H9 (cell line): ENCODE data around the gene BICRAL. TPM values are rescaled to one million over a fixed set of nuclear protein-coding genes. Genes with fewer than 3 reads are reported as not detected.
"Not testable (repeated sequence)": the region's sequence is repeated elsewhere in the genome, so short reads cannot be mapped to it uniquely, and the experiment has no call there.

ENCODE experiments used
- DNase-seq: peaks from one replicate; pipeline ENCODE4 v3.0.0-alpha.2; 2017
- H2AFZ ChIP-seq: one replicate; pipeline ENCODE4 v1.6.1; 2013; ENCODE audit warnings: mild to moderate bottlenecking, low read length, control low read depth, moderate library complexity
- H2AK5ac ChIP-seq: 2 replicates; pipeline ENCODE4 v1.6.1; 2013; ENCODE audit warnings: low read length, control low read depth, mixed read lengths; ENCODE audit not compliant: insufficient read length
- H2BK120ac ChIP-seq: one replicate; pipeline ENCODE4 v1.6.1; 2013; ENCODE audit warnings: low read depth, mild to moderate bottlenecking, low read length, control low read depth, inconsistent platforms; ENCODE audit not compliant: poor library complexity, severe bottlenecking
- H2BK12ac ChIP-seq: 2 replicates; pipeline ENCODE4 v1.6.1; 2013; ENCODE audit warnings: low read length, control low read depth, mixed read lengths, low read depth; ENCODE audit not compliant: insufficient read length
- H2BK15ac ChIP-seq: 2 replicates; pipeline ENCODE4 v1.6.1; 2013; ENCODE audit warnings: low read depth, low read length, control low read depth
- H2BK20ac ChIP-seq: one replicate; pipeline ENCODE4 v1.6.1; 2013; ENCODE audit warnings: low read depth, mild to moderate bottlenecking, low read length, control low read depth, inconsistent platforms; ENCODE audit not compliant: poor library complexity, severe bottlenecking
- H2BK5ac ChIP-seq: 2 replicates; pipeline ENCODE4 v1.6.1; 2013; ENCODE audit warnings: low read length, control low read depth, mixed read lengths; ENCODE audit not compliant: insufficient read length
- H3K14ac ChIP-seq: 2 replicates; pipeline ENCODE4 v1.6.1; 2013; ENCODE audit warnings: low read length, control low read depth; ENCODE audit not compliant: insufficient read depth
- H3K18ac ChIP-seq: 2 replicates; pipeline ENCODE4 v1.6.1; 2013; ENCODE audit warnings: low read depth, mild to moderate bottlenecking, mixed read lengths, low read length, control low read depth; ENCODE audit not compliant: insufficient read length
- H3K23ac ChIP-seq: 2 replicates; pipeline ENCODE4 v1.6.1; 2013; ENCODE audit warnings: low read length, control low read depth, mixed read lengths, low read depth; ENCODE audit not compliant: insufficient read length
- H3K23me2 ChIP-seq: 2 replicates; pipeline ENCODE4 v1.6.1; 2013; ENCODE audit warnings: low read depth, mild to moderate bottlenecking, mixed read lengths, low read length, control low read depth; ENCODE audit not compliant: insufficient read length, poor library complexity, severe bottlenecking
- H3K27ac ChIP-seq: 2 replicates; pipeline ENCODE4 v1.5.1; 2013; ENCODE audit warnings: low read length, control low read depth, mixed read lengths, low read depth; ENCODE audit not compliant: insufficient read length
- H3K27me3 ChIP-seq: 2 replicates; pipeline ENCODE4 v1.6.1; 2013; ENCODE audit warnings: low read length, control low read depth, inconsistent platforms; ENCODE audit not compliant: insufficient read depth
- H3K4ac ChIP-seq: 2 replicates; pipeline ENCODE4 v1.6.1; 2013; ENCODE audit warnings: low read depth, mild to moderate bottlenecking, control low read depth, inconsistent platforms, low read length, moderate library complexity
- H3K4me1 ChIP-seq: 2 replicates; pipeline ENCODE4 v1.6.1; 2013; ENCODE audit warnings: low read length, control low read depth, inconsistent platforms; ENCODE audit not compliant: insufficient read depth
- H3K4me2 ChIP-seq: 2 replicates; pipeline ENCODE4 v1.6.1; 2013; ENCODE audit warnings: low read length, control low read depth, mixed read lengths; ENCODE audit not compliant: insufficient read length, insufficient read depth
- H3K56ac ChIP-seq: 2 replicates; pipeline ENCODE4 v1.6.1; 2013; ENCODE audit warnings: low read depth, mild to moderate bottlenecking, mixed read lengths, low read length, control low read depth; ENCODE audit not compliant: insufficient read length
- H3K79me1 ChIP-seq: 2 replicates; pipeline ENCODE4 v1.6.1; 2013; ENCODE audit warnings: low read depth, mild to moderate bottlenecking, moderate library complexity, low read length, control low read depth, inconsistent platforms; ENCODE audit not compliant: insufficient read depth, poor library complexity, severe bottlenecking
- H3K79me2 ChIP-seq: 2 replicates; pipeline ENCODE4 v1.6.1; 2013; ENCODE audit warnings: low read length, control low read depth, inconsistent platforms; ENCODE audit not compliant: insufficient read depth
- H3K9ac ChIP-seq: 2 replicates; pipeline ENCODE4 v1.6.1; 2013; ENCODE audit warnings: low read length, control low read depth, mixed read lengths; ENCODE audit not compliant: insufficient read length; ENCODE audit errors: extremely low read depth
- H3K9me3 ChIP-seq: one replicate; pipeline ENCODE4 v1.6.1; 2013; ENCODE audit warnings: low read depth, low read length, inconsistent platforms; ENCODE audit not compliant: control insufficient read depth
- H3T11ph ChIP-seq: one replicate; pipeline ENCODE4 v1.6.1; 2013; ENCODE audit warnings: mild to moderate bottlenecking, low read length, control low read depth, inconsistent platforms
- H4K20me1 ChIP-seq: one replicate; pipeline ENCODE4 v1.6.1; 2013; ENCODE audit not compliant: control insufficient read depth, insufficient read length, insufficient read depth
- H4K5ac ChIP-seq: 2 replicates; pipeline ENCODE4 v1.6.1; 2013; ENCODE audit warnings: low read depth, mild to moderate bottlenecking, mixed read lengths, low read length, control low read depth; ENCODE audit not compliant: insufficient read length
- H4K8ac ChIP-seq: replicated peaks from 2 replicates; pipeline ENCODE4 v1.6.1; 2013; ENCODE audit warnings: low read length, control low read depth, mixed read lengths, low read depth; ENCODE audit not compliant: insufficient read length
- H4K91ac ChIP-seq: 2 replicates; pipeline ENCODE4 v1.6.1; 2013; ENCODE audit warnings: low read depth, mild to moderate bottlenecking, moderate library complexity, mixed read lengths, low read length, control low read depth; ENCODE audit not compliant: insufficient read length
- H3K27ac Mint-ChIP-seq, 3 experiments: 2 replicates in 2 of 3; 3 replicates in 1 of 3; pipeline ENCODE4 v1.8.0; 2020 to 2021; ENCODE audit warnings: mixed read lengths in 3 of 3, mild to moderate bottlenecking in 1 of 3, moderate library complexity in 1 of 3
- H3K27me3 Mint-ChIP-seq: 2 replicates; pipeline ENCODE4 v1.8.0; 2021; ENCODE audit warnings: low read depth, mild to moderate bottlenecking, moderate library complexity, mixed read lengths
- H3K36me3 Mint-ChIP-seq, 3 experiments: 2 replicates in 2 of 3; 3 replicates in 1 of 3; pipeline ENCODE4 v1.8.0; 2020 to 2021; ENCODE audit warnings: low read depth in 3 of 3, mixed read lengths in 3 of 3; ENCODE audit not compliant: insufficient read depth in 1 of 3
- H3K4me1 Mint-ChIP-seq, 2 experiments: 2 replicates each; pipeline ENCODE4 v1.8.0; 2020; ENCODE audit warnings: mixed read lengths in 2 of 2
- H3K4me3 Mint-ChIP-seq, 2 experiments: 2 replicates in 1 of 2; 3 replicates in 1 of 2; pipeline ENCODE4 v1.8.0; 2020 to 2021; ENCODE audit warnings: mild to moderate bottlenecking in 2 of 2, mixed read lengths in 2 of 2, moderate library complexity in 1 of 2
- H3K9me3 Mint-ChIP-seq, 2 experiments: 2 replicates in 1 of 2; 3 replicates in 1 of 2; pipeline ENCODE4 v1.8.0; 2020; ENCODE audit warnings: mild to moderate bottlenecking in 2 of 2, mixed read lengths in 2 of 2, moderate library complexity in 1 of 2
- WGBS: extraction: QIAGEN DNeasy Blood & Tissue Kit; methylation state at CpG from one replicate; pipeline ENCODE4 v1.1.7; 2013; ENCODE audit warnings: missing lambda C conversion rate, low lambda C conversion rate, mixed read lengths; ENCODE audit not compliant: insufficient read length; ENCODE audit errors: extremely low coverage; 5-methylcytosine and 5-hydroxymethylcytosine counted together
- total RNA-seq: library from RNA; stranded (reverse); gene quantifications from 2 replicates; pipeline ENCODE4 v1.2.1, GENCODE V29; 2021
- TF ChIP-seq, protein P1 (sequence below): fragments of 200-600 bp; sonication (generic); conservative IDR thresholded peaks from 3 replicates; pipeline ENCODE4 v1.8.0; 2021; ENCODE audit warnings: antibody characterized with exemption, mild to moderate bottlenecking

BICRAL gene
- total RNA-seq, 1 experiment from 2014 or later: 9.8 TPM

DNA sequence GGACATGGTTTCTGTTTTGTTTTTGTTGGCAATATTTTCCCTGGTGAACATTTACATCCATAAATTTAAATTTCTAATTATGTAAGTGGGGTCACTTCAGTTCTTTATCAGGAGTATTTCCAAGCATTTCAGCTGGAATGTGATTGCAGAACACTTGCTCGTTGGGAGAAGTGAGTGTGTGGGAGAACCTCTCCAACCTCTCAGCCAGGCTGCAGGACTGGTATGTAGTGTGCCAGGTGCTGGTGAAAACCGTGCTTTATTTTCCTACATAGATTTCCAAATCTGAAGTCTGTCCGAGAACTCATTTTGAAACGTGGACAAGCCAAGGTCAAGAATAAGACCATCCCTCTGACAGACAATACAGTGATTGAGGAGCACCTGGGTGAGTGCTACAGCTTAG is 103.8 kb downstream of the BICRAL start:
- Histone ChIP-seq H3K23me2 (no peaks in the 10 kb centered on the region), H2BK5ac (no peak overlapping the region), H3K9ac (no peak overlapping the region), H2AFZ (no peak overlapping the region), H4K8ac (no peak overlapping the region), H3K14ac (no peak overlapping the region), H4K20me1 (no peaks in the 10 kb centered on the region), H3K9me3 (no peaks in the 10 kb centered on the region), H4K91ac (no peak overlapping the region), H3K79me2 (peaks cover 3% of the 10 kb centered on the region; the same call in 1 of the 2 replicates), H3K56ac (no peak overlapping the region), H3T11ph (no peak overlapping the region), H2BK12ac (no peak overlapping the region), H3K4me2 (no peak overlapping the region), H3K4ac (no peak overlapping the region), H3K27me3 (no peaks in the 10 kb centered on the region), H4K5ac (no peak overlapping the region), H2BK15ac (no peak overlapping the region), H3K23ac (no peak overlapping the region), H2AK5ac (no peak overlapping the region), H2BK120ac (no peak overlapping the region), H3K27ac (no peak overlapping the region), H3K18ac (no peak overlapping the region), H3K4me1 (no peaks in the 10 kb centered on the region; the same call in 1 of the 2 replicates), H3K79me1 (peaks cover 10% of the 10 kb centered on the region), H2BK20ac (no peak overlapping the region)
- no peak overlapping the region; a peak in 1 of 7 replicates for H3K27ac Mint-ChIP-seq
- no peak for DNase-seq
- H3K4me3 Mint-ChIP-seq: no peak overlapping the region
- H3K9me3 Mint-ChIP-seq: no peaks in the 10 kb centered on the region
- peaks cover 39 to 73% (median 53%) of the 10 kb centered on the region in 3 experiments; a peak in 6 of 7 replicates for H3K36me3 Mint-ChIP-seq
- TF ChIP-seq, protein P1, sequence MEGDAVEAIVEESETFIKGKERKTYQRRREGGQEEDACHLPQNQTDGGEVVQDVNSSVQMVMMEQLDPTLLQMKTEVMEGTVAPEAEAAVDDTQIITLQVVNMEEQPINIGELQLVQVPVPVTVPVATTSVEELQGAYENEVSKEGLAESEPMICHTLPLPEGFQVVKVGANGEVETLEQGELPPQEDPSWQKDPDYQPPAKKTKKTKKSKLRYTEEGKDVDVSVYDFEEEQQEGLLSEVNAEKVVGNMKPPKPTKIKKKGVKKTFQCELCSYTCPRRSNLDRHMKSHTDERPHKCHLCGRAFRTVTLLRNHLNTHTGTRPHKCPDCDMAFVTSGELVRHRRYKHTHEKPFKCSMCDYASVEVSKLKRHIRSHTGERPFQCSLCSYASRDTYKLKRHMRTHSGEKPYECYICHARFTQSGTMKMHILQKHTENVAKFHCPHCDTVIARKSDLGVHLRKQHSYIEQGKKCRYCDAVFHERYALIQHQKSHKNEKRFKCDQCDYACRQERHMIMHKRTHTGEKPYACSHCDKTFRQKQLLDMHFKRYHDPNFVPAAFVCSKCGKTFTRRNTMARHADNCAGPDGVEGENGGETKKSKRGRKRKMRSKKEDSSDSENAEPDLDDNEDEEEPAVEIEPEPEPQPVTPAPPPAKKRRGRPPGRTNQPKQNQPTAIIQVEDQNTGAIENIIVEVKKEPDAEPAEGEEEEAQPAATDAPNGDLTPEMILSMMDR: no peak
- H3K4me1 Mint-ChIP-seq: peaks cover 7 to 10% of the 10 kb centered on the region in 2 experiments; a peak in 3 of 4 replicates
- no CpG with 5 or more reads among the region's 4 CpGs for WGBS
- no peaks in the 10 kb centered on the region; the same call in 1 of the 2 replicates for H3K27me3 Mint-ChIP-seq

DNA sequence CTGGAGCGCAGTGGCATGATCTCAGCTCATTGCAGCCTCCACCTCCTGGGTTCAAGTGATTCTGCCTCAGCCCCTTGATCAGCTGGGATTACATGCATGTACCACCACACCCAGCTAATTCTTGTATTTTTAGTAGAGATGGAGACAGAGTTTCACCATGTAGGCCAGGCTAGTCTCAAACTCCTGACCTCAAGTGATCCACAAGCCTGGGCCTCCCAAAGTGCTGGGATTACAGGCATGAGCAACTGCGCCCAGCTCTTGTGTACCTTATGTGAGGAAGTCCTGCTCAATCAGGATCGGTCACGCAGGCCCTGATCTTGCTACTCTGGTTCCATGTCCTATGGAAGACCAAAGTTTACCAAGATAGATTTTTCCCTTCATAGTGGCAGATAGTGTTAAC is 106.3 kb downstream of the BICRAL start:
- H3K9me3 Mint-ChIP-seq, H2BK5ac ChIP-seq, H3K14ac ChIP-seq, H4K91ac ChIP-seq, H3K27ac ChIP-seq, H2BK120ac ChIP-seq, H2BK20ac ChIP-seq, H2AFZ ChIP-seq, H3K79me2 ChIP-seq, H3K9ac ChIP-seq, H4K20me1 ChIP-seq, H3K79me1 ChIP-seq, H3K23me2 ChIP-seq, H2AK5ac ChIP-seq, H2BK12ac ChIP-seq, H3T11ph ChIP-seq, H3K4ac ChIP-seq, H4K5ac ChIP-seq, H3K27me3 ChIP-seq, H3K27me3 Mint-ChIP-seq, H4K8ac ChIP-seq, H3K18ac ChIP-seq, H3K23ac ChIP-seq, DNase-seq, H3K9me3 ChIP-seq, H3K56ac ChIP-seq, H3K4me2 ChIP-seq, H3K4me3 Mint-ChIP-seq, H2BK15ac ChIP-seq, H3K4me1 ChIP-seq: not testable (repeated sequence)
- peak overlapping the region in 1 of 3 experiments; percentile 74; a peak in 1 of 7 replicates for H3K27ac Mint-ChIP-seq
- peaks cover 35 to 58% (median 45%) of the 10 kb centered on the region in 3 experiments; a peak in 6 of 7 replicates for H3K36me3 Mint-ChIP-seq
- H3K4me1 Mint-ChIP-seq: peaks cover 10 to 13% of the 10 kb centered on the region in 2 experiments
- WGBS: no CpG with 5 or more reads among the region's 4 CpGs
